Suppressor macrophage treated with lipopolysaccharide for 4 hours (primary cell): ENCODE results near the gene MRPS34.
"Not testable (repeated sequence)": the region's sequence is repeated elsewhere in the genome, so short reads cannot be mapped to it uniquely, and the experiment has no call there.

Source experiments
- DNase-seq: peaks from one replicate; pipeline ENCODE4 v3.0.0-alpha.2; 2020

The MRPS34 gene

GRCh38 chr16:1772908-1773702 lies at the start of gene MRPS34:
Gene MRPS34 (minus strand): TSS chr16:1773134. CDS start chr16:1773119, 15 bp downstream.
- peak; percentile 91 for DNase-seq

GRCh38 chr16:1821861-1822611 lies 49.1 kb upstream of the MRPS34 start:
- DNase-seq, result no peak

GRCh38 chr16:1820946-1821290 lies 48.0 kb upstream of the MRPS34 start:
- no peak for DNase-seq

- no peak for DNase-seq
Observed at GRCh38 chr16:1820096-1820945, 47.4 kb upstream of the MRPS34 start.

GRCh38 chr16:1819611-1820010 lies 46.7 kb upstream of the MRPS34 start:
- no peak for DNase-seq

GRCh38 chr16:1818873-1819525 lies 46.1 kb upstream of the MRPS34 start:
- no peak for DNase-seq

- no peak for DNase-seq
Observed at GRCh38 chr16:1818204-1818872, 45.4 kb upstream of the MRPS34 start.

- DNase-seq, result no peak
Observed at GRCh38 chr16:1817716-1818115, 44.8 kb upstream of the MRPS34 start.

GRCh38 chr16:1817276-1817589 lies 44.3 kb upstream of the MRPS34 start:
- no peak for DNase-seq

- no peak for DNase-seq
Observed at GRCh38 chr16:1816396-1817275, 43.7 kb upstream of the MRPS34 start.

- DNase-seq, result no peak
Observed at GRCh38 chr16:1815461-1815860, 42.5 kb upstream of the MRPS34 start.

GRCh38 chr16:1812732-1813163 lies 39.8 kb upstream of the MRPS34 start:
- DNase-seq, result peak; percentile 71

- no peak for DNase-seq
Observed at GRCh38 chr16:1810536-1810935, 37.6 kb upstream of the MRPS34 start.

- DNase-seq, result no peak
Observed at GRCh38 chr16:1810106-1810505, 37.2 kb upstream of the MRPS34 start.

GRCh38 chr16:1809281-1809801 lies 36.4 kb upstream of the MRPS34 start:
- no peak for DNase-seq

GRCh38 chr16:1808691-1809090 lies 35.8 kb upstream of the MRPS34 start:
- DNase-seq, result no peak

- no peak for DNase-seq
Observed at GRCh38 chr16:1807626-1808025, 34.7 kb upstream of the MRPS34 start.

- DNase-seq, result no peak
Observed at GRCh38 chr16:1800701-1801100, 27.8 kb upstream of the MRPS34 start.

GRCh38 chr16:1799263-1799662 lies 26.3 kb upstream of the MRPS34 start:
- DNase-seq, result not testable (repeated sequence)

- DNase-seq, result no peak
Observed at GRCh38 chr16:1794908-1795666, 22.2 kb upstream of the MRPS34 start.
